CD14-positive monocyte (primary cell): ENCODE data around the gene BCL2L12. TPM values are rescaled to one million over a fixed set of nuclear protein-coding genes. Genes with fewer than 3 reads are reported as not detected.
A peak's percentile ranks its signal among the peaks of the same experiment; 100 is the strongest.

Experiments
- DNase-seq, 3 donors: peaks; one replicate each; pipeline ENCODE4 v3.0.0-alpha.2; 2011 to 2022
- H2AFZ ChIP-seq: 2 replicates; pipeline ENCODE4 v1.6.0; 2012; ENCODE audit warnings: mild to moderate bottlenecking, low read depth, low read length, inconsistent platforms; ENCODE audit not compliant: insufficient read depth, poor library complexity, severe bottlenecking
- H3K27ac ChIP-seq, 2 donors: 1 replicate in 1 of 2; 2 replicates in 1 of 2; pipeline ENCODE4 v1.5.1; 2012 to 2013; ENCODE audit warnings: low read length in 2 of 2, control low read depth in 1 of 2, inconsistent platforms in 1 of 2, low read depth in 1 of 2, mild to moderate bottlenecking in 1 of 2
- H3K27me3 ChIP-seq, 2 donors: one replicate each; pipeline versions ENCODE4 v1.6.0 to v1.6.1; 2011 to 2013; ENCODE audit warnings: low read length in 2 of 2; ENCODE audit not compliant: control insufficient read depth in 2 of 2, insufficient read depth in 2 of 2
- H3K36me3 ChIP-seq, 2 donors: replicated peaks in 1 of 2; 1 replicate in 1 of 2; 2 replicates in 1 of 2; pipeline versions ENCODE4 v1.5.1 to v1.6.1; 2012 to 2013; ENCODE audit warnings: low read length in 2 of 2, control low read depth in 1 of 2, inconsistent platforms in 1 of 2, mild to moderate bottlenecking in 1 of 2; ENCODE audit not compliant: insufficient read depth in 2 of 2, control insufficient read depth in 1 of 2
- H3K4me1 ChIP-seq, 2 donors: 1 replicate in 1 of 2; 2 replicates in 1 of 2; pipeline versions ENCODE4 v1.5.1 to v1.6.1; 2012 to 2013; ENCODE audit warnings: low read length in 2 of 2, control low read depth in 1 of 2, inconsistent platforms in 1 of 2, mild to moderate bottlenecking in 1 of 2, moderate library complexity in 1 of 2; ENCODE audit not compliant: insufficient read depth in 2 of 2, control insufficient read depth in 1 of 2
- H3K4me2 ChIP-seq: replicated peaks from 2 replicates; pipeline ENCODE3; 2012; ENCODE audit warnings: low read length, moderate library complexity, mild to moderate bottlenecking; ENCODE audit not compliant: poor library complexity, severe bottlenecking; ENCODE audit errors: extremely low read depth
- H3K4me3 ChIP-seq, 3 experiments: fragments of 200-600 bp in 1 of 3; sonication (generic) in 1 of 3; replicated peaks in 1 of 3; 1 replicate in 2 of 3; 2 replicates in 1 of 3; pipeline ENCODE4 v1.5.1; 2011 to 2013; ENCODE audit warnings: low read length in 3 of 3, mild to moderate bottlenecking in 3 of 3, control low read depth in 2 of 3, low read depth in 2 of 3, inconsistent platforms in 1 of 3, moderate library complexity in 1 of 3
- H3K79me2 ChIP-seq: 2 replicates; pipeline ENCODE4 v1.6.0; 2012; ENCODE audit warnings: mild to moderate bottlenecking, control low read depth, inconsistent platforms, low read length, moderate library complexity; ENCODE audit not compliant: insufficient read depth
- H3K9ac ChIP-seq: 2 replicates; pipeline ENCODE4 v1.6.0; 2017; ENCODE audit warnings: low read length, mild to moderate bottlenecking; ENCODE audit not compliant: insufficient read depth, poor library complexity, severe bottlenecking
- H3K9me3 ChIP-seq, 2 donors: replicated peaks in 1 of 2; 1 replicate in 1 of 2; 2 replicates in 1 of 2; pipeline versions ENCODE4 v1.5.1 to v1.6.1; 2012 to 2013; ENCODE audit warnings: low read length in 2 of 2, control low read depth in 1 of 2; ENCODE audit not compliant: control insufficient read depth in 1 of 2, insufficient read depth in 1 of 2
- H4K20me1 ChIP-seq: 2 replicates; pipeline ENCODE4 v1.6.0; 2012; ENCODE audit warnings: mild to moderate bottlenecking, low read length, control low read depth, moderate library complexity; ENCODE audit not compliant: insufficient read depth
- H3K27ac Mint-ChIP-seq, 7 donors: one replicate each; pipeline ENCODE4 v1.8.0; 2020; ENCODE audit warnings: mild to moderate bottlenecking in 7 of 7, mixed read lengths in 7 of 7, moderate library complexity in 6 of 7, inconsistent platforms in 2 of 7
- H3K27me3 Mint-ChIP-seq, 3 donors: one replicate each; pipeline ENCODE4 v1.8.0; 2021 to 2022; ENCODE audit warnings: low read depth in 3 of 3, mild to moderate bottlenecking in 3 of 3, mixed read lengths in 3 of 3, moderate library complexity in 3 of 3, inconsistent platforms in 1 of 3
- H3K36me3 Mint-ChIP-seq, 2 donors: one replicate each; pipeline ENCODE4 v1.8.0; 2020; ENCODE audit warnings: mixed read lengths in 2 of 2, inconsistent platforms in 1 of 2, mild to moderate bottlenecking in 1 of 2
- H3K4me1 Mint-ChIP-seq: one replicate; pipeline ENCODE4 v1.8.0; 2020; ENCODE audit warnings: mild to moderate bottlenecking, mixed read lengths
- H3K4me3 Mint-ChIP-seq, 2 donors: one replicate each; pipeline ENCODE4 v1.8.0; 2020; ENCODE audit warnings: mild to moderate bottlenecking in 2 of 2, mixed read lengths in 2 of 2, moderate library complexity in 1 of 2
- H3K9me3 Mint-ChIP-seq, 7 donors: one replicate each; pipeline ENCODE4 v1.8.0; 2020 to 2022; ENCODE audit warnings: mixed read lengths in 7 of 7, mild to moderate bottlenecking in 6 of 7, moderate library complexity in 6 of 7, inconsistent platforms in 2 of 7
- WGBS: methylation state at CpG from one replicate; pipeline ENCODE4 v1.1.5; 2013; ENCODE audit warnings: missing lambda C conversion rate; ENCODE audit not compliant: insufficient coverage; 5-methylcytosine and 5-hydroxymethylcytosine counted together
- intact Hi-C, 2 donors: fragments of 100-400 bp; cut with micrococcal nuclease; formaldehyde crosslinking; loops; one replicate each; pipeline versions ENCODE4 v1.15.0 to v1.15.1; 2023
- polyA plus RNA-seq, 3 donors: library from polyadenylated mRNA; depleted of rRNA in 1 of 3; unstranded in 2 of 3; stranded (reverse) in 1 of 3; fragments of 300-500 nt in 2 of 3; fragments of >200 nt in 1 of 3; fragmentation: Illumina TruSeq in 2 of 3; gene quantifications; 1 replicate in 2 of 3; 2 replicates in 1 of 3; pipeline ENCODE4 v1.2.3, GENCODE V29; 2012 to 2021
- TF ChIP-seq, protein P1 (sequence below): fragments of 200-600 bp; IDR thresholded peaks from one replicate; pipeline ENCODE4 v1.8.0; 2022; ENCODE audit warnings: antibody characterized with exemption, mild to moderate bottlenecking

The BCL2L12 gene
- polyA plus RNA-seq, 3 donors, result 5.7 to 10.3 (median 8.6) TPM

DNA sequence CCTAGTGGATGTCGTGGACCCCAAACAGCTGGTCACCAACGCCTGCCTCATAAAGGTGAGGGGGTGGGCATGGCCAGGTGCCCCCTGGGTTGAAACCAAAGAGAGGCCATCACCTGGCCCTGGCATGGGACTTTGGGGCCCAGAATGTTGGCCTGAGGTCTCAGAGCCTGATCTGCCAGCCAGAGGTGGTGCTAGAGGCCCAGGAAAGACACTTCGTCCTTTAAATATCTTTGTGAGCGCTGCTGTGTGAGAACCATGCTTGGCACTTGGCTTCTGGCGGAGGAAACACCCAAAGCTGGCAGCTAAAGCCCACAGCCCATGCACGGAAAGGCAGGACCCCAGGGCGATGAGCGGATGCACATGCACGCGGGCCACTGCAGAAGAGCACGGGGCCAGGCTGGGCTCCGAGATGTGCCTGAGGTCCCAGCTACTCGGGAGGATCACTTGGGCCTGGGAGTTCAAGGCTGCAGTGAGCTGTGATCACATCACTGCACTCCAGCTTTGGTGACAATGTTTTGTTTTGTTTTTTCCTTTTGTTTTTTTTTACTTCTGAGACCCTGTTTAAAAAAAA, 19.3 kb downstream of the BCL2L12 start:
- H3K9me3 Mint-ChIP-seq, result peaks cover 0 to 4% (median 0%) of the 10 kb centered on the region in 7 donors
- peaks cover 19% of the 10 kb centered on the region for H3K4me1 Mint-ChIP-seq
- DNase-seq, result no peak
- peaks cover 10% of the 10 kb centered on the region for H4K20me1 ChIP-seq
- H3K27me3 Mint-ChIP-seq, result peaks cover 18 to 19% (median 18%) of the 10 kb centered on the region in 3 donors
- no peak overlapping the region for H2AFZ ChIP-seq
- no peak overlapping the region for H3K9ac ChIP-seq
- no peak overlapping the region for H3K27ac ChIP-seq
- no peak overlapping the region for H3K4me2 ChIP-seq
- peaks cover 33 to 47% of the 10 kb centered on the region in 2 donors for H3K36me3 ChIP-seq
- H3K27ac Mint-ChIP-seq, result peak overlapping the region in 2 of 7 donors; percentile 4 to 37
- no peak overlapping the region for H3K4me3 Mint-ChIP-seq
- peaks cover 0 to 4% of the 10 kb centered on the region in 2 donors for H3K9me3 ChIP-seq
- intact Hi-C loops, result no loop called here
- TF ChIP-seq, protein P1, sequence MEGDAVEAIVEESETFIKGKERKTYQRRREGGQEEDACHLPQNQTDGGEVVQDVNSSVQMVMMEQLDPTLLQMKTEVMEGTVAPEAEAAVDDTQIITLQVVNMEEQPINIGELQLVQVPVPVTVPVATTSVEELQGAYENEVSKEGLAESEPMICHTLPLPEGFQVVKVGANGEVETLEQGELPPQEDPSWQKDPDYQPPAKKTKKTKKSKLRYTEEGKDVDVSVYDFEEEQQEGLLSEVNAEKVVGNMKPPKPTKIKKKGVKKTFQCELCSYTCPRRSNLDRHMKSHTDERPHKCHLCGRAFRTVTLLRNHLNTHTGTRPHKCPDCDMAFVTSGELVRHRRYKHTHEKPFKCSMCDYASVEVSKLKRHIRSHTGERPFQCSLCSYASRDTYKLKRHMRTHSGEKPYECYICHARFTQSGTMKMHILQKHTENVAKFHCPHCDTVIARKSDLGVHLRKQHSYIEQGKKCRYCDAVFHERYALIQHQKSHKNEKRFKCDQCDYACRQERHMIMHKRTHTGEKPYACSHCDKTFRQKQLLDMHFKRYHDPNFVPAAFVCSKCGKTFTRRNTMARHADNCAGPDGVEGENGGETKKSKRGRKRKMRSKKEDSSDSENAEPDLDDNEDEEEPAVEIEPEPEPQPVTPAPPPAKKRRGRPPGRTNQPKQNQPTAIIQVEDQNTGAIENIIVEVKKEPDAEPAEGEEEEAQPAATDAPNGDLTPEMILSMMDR, result no peak
- peaks cover 9% of the 10 kb centered on the region for H3K79me2 ChIP-seq
- peaks cover 1 to 12% of the 10 kb centered on the region in 2 donors for H3K27me3 ChIP-seq
- no peak overlapping the region for H3K4me3 ChIP-seq
- H3K4me1 ChIP-seq, result peaks cover 22 to 28% of the 10 kb centered on the region in 2 donors
- peaks cover 62 to 72% of the 10 kb centered on the region in 2 donors for H3K36me3 Mint-ChIP-seq
- WGBS, result 97% methylated on average over 13 of the region's 13 CpGs

DNA sequence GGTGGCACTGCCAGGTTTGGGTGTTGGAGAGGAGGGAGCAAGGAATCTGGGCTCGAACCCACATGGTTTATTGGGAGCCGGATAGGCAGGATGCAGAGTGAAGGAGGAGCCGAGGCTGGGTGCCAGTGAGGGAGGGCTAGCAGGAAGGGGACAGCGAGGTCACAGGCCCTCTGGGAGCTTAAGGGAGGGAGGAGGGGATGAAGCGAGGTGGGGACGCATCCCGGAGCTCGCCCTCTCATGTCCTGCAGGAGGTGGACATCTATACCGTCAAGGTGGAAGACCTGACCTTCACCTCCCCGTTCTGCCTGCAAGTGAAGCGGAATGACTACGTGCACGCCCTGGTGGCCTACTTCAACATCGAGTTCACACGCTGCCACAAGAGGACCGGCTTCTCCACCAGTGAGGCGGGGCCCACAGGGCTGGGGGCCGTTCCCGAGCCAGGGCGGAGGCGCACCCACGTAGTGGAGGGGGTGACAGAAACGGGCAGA, 20.2 kb downstream of the BCL2L12 start:
- no peak overlapping the region for H2AFZ ChIP-seq
- H3K27ac ChIP-seq, result no peak overlapping the region
- peak overlapping the region in 2 of 7 donors; percentile 7 to 42 for H3K27ac Mint-ChIP-seq
- peaks cover 9 to 20% of the 10 kb centered on the region in 2 donors for H3K27me3 ChIP-seq
- peaks cover 68 to 78% of the 10 kb centered on the region in 2 donors for H3K36me3 Mint-ChIP-seq
- H4K20me1 ChIP-seq, result peaks cover 5% of the 10 kb centered on the region
- intact Hi-C loops, result no loop called here
- H3K4me2 ChIP-seq, result no peak overlapping the region
- peaks cover 0 to 7% of the 10 kb centered on the region in 2 donors for H3K9me3 ChIP-seq
- no peak overlapping the region for H3K4me3 Mint-ChIP-seq
- peaks cover 0 to 11% (median 7%) of the 10 kb centered on the region in 7 donors for H3K9me3 Mint-ChIP-seq
- peaks cover 2% of the 10 kb centered on the region for H3K79me2 ChIP-seq
- TF ChIP-seq, protein P1, result no peak
- 95% methylated on average over 19 of the region's 23 CpGs for WGBS
- peaks cover 24 to 28% of the 10 kb centered on the region in 2 donors for H3K4me1 ChIP-seq
- H3K9ac ChIP-seq, result no peak overlapping the region
- H3K4me3 ChIP-seq, result no peak overlapping the region
- no peak for DNase-seq
- H3K27me3 Mint-ChIP-seq, result peaks cover 25 to 27% (median 26%) of the 10 kb centered on the region in 3 donors
- peaks cover 27% of the 10 kb centered on the region for H3K4me1 Mint-ChIP-seq
- peaks cover 33 to 47% of the 10 kb centered on the region in 2 donors for H3K36me3 ChIP-seq
